GM12865 (cell line): ENCODE data around the gene ZBTB12.

ENCODE experiments used
- DNase-seq: peaks from one replicate; pipeline ENCODE4 v3.0.0; 2010; ENCODE audit warnings: low read depth
- H3K4me3 ChIP-seq: 2 replicates; pipeline ENCODE4 v1.5.1; 2011; ENCODE audit warnings: mild to moderate bottlenecking, low read depth, low read length, control low read depth
- CTCF ChIP-seq: IDR thresholded peaks from 2 replicates; pipeline ENCODE4 v1.5.1; 2011; ENCODE audit warnings: low read length, control low read depth, low read depth, inconsistent platforms; ENCODE audit not compliant: insufficient read depth; ENCODE audit errors: missing control alignments

Gene ZBTB12

GRCh38 chr6:31946370-31946885 lies 44.5 kb upstream of the ZBTB12 start:
- no peak for DNase-seq
- no peak for TF ChIP-seq CTCF
- no peak overlapping the region for H3K4me3 ChIP-seq

GRCh38 chr6:31945507-31946369 lies 43.9 kb upstream of the ZBTB12 start, which contains the start of gene CFB:
Gene CFB (plus strand): TSS chr6:31946095. CDS start chr6:31946222, 127 bp downstream.
- DNase-seq, result no peak
- no peak for TF ChIP-seq CTCF
- H3K4me3 ChIP-seq, result no peak within 1 kb of the TSS

GRCh38 chr6:31945154-31945506 lies 43.2 kb upstream of the ZBTB12 start:
- no peak for DNase-seq
- H3K4me3 ChIP-seq, result no peak overlapping the region
- TF ChIP-seq CTCF, result no peak

GRCh38 chr6:31943742-31944141 lies 41.9 kb upstream of the ZBTB12 start:
- no peak overlapping the region for H3K4me3 ChIP-seq
- TF ChIP-seq CTCF, result no peak
- no peak for DNase-seq

GRCh38 chr6:31940256-31940664 lies 38.4 kb upstream of the ZBTB12 start:
- H3K4me3 ChIP-seq, result no peak overlapping the region
- no peak for DNase-seq
- no peak for TF ChIP-seq CTCF

- no peak for TF ChIP-seq CTCF
Measured at GRCh38 chr6:31935823-31936222, 33.9 kb upstream of the ZBTB12 start.

GRCh38 chr6:31935021-31935420 lies 33.1 kb upstream of the ZBTB12 start:
- no peak for TF ChIP-seq CTCF
- no peak overlapping the region for H3K4me3 ChIP-seq
- no peak for DNase-seq

More at GRCh38 chr6:31935823-31936222, 33.9 kb upstream of the ZBTB12 start:
- no peak overlapping the region for H3K4me3 ChIP-seq
- no peak for DNase-seq
